Measurements from ENCODE around the gene HOXA4. TPM values are rescaled to one million over a fixed set of nuclear protein-coding genes. Genes with fewer than 3 reads are reported as not detected.

HOXA4 gene
- polyA plus RNA-seq, 1 experiment: 1.3 TPM

DNA sequence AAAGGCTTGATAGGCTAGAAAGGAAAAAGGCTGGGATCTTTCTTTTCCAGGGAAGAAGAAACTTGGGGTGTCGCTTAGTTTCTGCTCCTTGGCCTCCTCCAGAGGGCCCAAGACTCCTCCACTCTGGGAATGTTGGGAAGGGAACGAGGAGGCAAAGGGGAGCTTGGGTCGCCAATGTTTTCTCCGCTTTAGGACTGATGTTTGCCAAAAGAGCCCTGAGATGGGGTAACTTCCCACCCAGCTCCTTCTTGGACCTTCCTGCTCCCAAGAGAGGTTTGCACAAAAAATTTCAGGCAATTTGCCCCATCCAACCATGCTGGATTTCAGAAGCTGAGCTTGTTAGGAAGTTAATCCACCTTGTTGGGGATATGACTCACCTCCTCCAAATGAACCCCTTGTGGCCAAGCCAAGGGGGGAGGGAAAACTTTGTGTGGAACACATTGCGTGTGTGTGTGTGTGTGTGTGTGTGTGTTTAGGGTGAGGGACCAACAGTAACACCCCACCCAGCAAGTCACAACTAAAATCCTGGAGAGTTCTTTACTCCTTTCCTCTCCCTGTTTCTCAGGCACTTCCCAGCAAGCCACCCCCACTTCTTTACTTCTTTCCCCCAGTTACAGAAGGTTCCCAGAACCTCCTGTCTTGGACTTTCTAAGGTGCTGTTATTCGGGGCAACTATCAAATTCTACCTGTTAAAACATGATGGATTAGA lies 19.4 kb downstream of the HOXA4 start:
- DNase-seq (ENCODE audit: low read depth): no peak
- Histone ChIP-seq H3K27me3 (ENCODE audit: control insufficient read depth, insufficient read depth, low read length) (peaks cover 16% of the 10 kb centered on the region), H3K36me3 (ENCODE audit: control insufficient read depth, insufficient read depth, low read length) (peaks cover 2% of the 10 kb centered on the region; the same call in 1 of the 2 replicates), H3K4me3 (ENCODE audit: low read depth, low read length) (no peak overlapping the region; the same call in 1 of the 2 replicates)
- CTCF ChIA-PET: interaction anchor here (1.0 to 1.4 kb wide), 2 partner anchors 15 to 39 kb away, joined by 3 to 6 read pairs; partner anchors contain the start of gene HOXA1
- no peak for TF ChIP-seq CTCF (IDR thresholded peaks at IDR 0.05; ENCODE audit: insufficient read depth, low read depth, low read length)
- POLR2A ChIA-PET: no interaction called here

DNA sequence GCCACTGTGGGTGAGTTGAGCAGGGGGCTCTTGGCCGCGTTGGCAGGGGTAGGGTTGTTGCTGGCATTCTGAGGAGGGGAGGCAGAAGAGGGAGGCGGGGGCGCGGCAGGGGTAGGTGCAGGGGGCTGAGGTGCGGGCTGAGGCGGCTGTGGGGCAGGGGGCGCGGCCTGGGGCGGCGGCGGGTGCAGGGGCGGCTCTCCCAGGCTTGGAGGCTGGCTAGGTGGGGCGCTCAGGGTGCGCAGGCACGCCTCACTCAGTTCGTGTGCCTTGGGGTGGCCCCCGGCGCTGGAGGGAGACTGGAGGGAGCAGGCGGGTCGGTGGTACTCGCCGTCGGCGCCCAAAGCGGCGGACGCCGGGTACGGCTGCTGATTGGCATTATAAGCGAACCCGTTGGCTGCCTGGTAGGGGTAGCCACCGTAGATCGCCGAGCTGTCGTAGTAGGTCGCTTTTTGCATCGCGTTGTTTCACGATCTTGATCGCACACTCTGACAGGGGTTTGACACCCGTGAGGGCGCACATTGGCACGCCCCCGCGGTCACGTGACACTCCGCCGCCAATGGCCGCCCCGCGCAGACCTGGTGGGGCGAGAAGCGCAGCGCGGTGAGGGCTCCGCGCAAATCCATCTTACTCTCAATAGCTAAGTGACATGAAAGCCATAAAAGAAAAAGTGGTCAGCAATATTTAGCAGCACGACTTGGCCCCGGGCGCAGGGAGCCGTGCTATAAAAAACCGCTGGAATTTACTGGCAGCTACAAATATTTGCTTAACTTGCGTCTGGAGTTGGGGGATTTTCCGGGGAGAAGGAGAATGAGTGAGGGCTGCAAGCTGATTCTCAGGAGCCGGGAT lies 20.1 kb downstream of the HOXA4 start:
- ChIA-PET POLR2A (no interaction called here), CTCF (interaction anchor here (1.0 to 1.4 kb wide), 2 partner anchors 14 to 40 kb away, joined by 3 to 6 read pairs; partner anchors contain the start of gene HOXA1)
- peak; percentile 56 for DNase-seq (ENCODE audit: low read depth)
- Histone ChIP-seq H3K27me3 (ENCODE audit: control insufficient read depth, insufficient read depth, low read length) (peaks cover 17% of the 10 kb centered on the region), H3K36me3 (ENCODE audit: control insufficient read depth, insufficient read depth, low read length) (peaks cover 2% of the 10 kb centered on the region; the same call in 1 of the 2 replicates), H3K4me3 (ENCODE audit: low read depth, low read length) (peak overlapping the region; percentile 17)
- TF ChIP-seq CTCF (IDR thresholded peaks at IDR 0.05; ENCODE audit: insufficient read depth, low read depth, low read length): no peak

- peaks cover 15% of the 10 kb centered on the region for H3K27me3 ChIP-seq (ENCODE audit: control insufficient read depth, insufficient read depth, low read length)
- no peak for DNase-seq (ENCODE audit: low read depth)
- CTCF ChIA-PET: interaction anchor here (0.8 to 1.2 kb wide), 2 partner anchors 13 to 34 kb away, joined by 3 to 4 read pairs; partner anchors contain the start of gene HOXA5
- H3K4me3 ChIP-seq (ENCODE audit: low read depth, low read length): no peak overlapping the region
- no peak for TF ChIP-seq CTCF (IDR thresholded peaks at IDR 0.05; ENCODE audit: insufficient read depth, low read depth, low read length)
- POLR2A ChIA-PET: no interaction called here
- H3K36me3 ChIP-seq (ENCODE audit: control insufficient read depth, insufficient read depth, low read length): peaks cover 2% of the 10 kb centered on the region; the same call in 1 of the 2 replicates
These were observed 20.9 kb downstream of the HOXA4 start for GRCh38 chr7:27109466-27110185.

DNA sequence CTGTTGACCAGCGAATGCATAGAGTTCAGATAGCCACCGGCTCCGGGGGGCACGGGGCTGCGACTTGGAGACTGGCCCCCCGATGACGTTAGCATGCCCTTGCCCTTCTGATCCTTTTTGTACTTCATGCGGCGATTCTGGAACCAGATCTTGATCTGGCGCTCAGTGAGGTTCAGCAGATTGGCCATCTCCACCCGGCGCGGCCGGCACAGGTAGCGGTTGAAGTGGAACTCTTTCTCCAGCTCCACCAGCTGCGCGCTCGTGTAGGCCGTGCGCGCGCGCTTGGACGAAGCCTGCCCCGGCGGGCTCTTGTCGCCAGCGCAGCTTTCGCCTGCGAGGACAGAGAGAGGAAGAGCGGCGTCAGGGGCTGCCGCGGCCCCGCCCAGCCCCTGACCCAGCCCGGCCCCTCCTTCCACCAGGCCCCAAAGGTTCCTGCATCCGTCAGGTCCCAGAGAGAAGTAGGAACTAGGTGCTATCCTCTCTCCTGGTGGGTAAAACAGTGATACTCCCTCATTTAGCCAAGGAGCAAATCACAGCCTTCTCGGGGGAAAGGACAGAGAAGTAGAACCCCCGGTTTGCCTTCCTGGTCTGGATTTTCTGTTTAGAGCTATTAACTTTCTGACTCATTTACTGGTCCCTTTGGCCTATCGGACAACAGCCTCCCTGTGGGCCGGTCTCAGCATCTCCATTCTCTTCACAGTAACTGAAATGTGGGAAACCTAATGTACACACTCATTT lies 22.0 kb downstream of the HOXA4 start:
- Histone ChIP-seq H3K36me3 (ENCODE audit: control insufficient read depth, insufficient read depth, low read length) (peaks cover 2% of the 10 kb centered on the region; the same call in 1 of the 2 replicates), H3K4me3 (ENCODE audit: low read depth, low read length) (no peak overlapping the region), H3K27me3 (ENCODE audit: control insufficient read depth, insufficient read depth, low read length) (peaks cover 14% of the 10 kb centered on the region)
- ChIA-PET CTCF (interaction anchor here (0.6 to 1.2 kb wide), 3 partner anchors 12 to 49 kb away, joined by 3 to 4 read pairs (median 4); partner anchors contain the start of gene HOXA5), POLR2A (no interaction called here)
- DNase-seq (ENCODE audit: low read depth): no peak
- no peak for TF ChIP-seq CTCF (IDR thresholded peaks at IDR 0.05; ENCODE audit: insufficient read depth, low read depth, low read length)

Data from BJ (cell line).